ENCODE data around the gene TCL1B. TPM values are rescaled to one million over a fixed set of nuclear protein-coding genes. Genes with fewer than 3 reads are reported as not detected.

TCL1B gene
- total RNA-seq, 2 donors from 2014 or later = not detected

DNA sequence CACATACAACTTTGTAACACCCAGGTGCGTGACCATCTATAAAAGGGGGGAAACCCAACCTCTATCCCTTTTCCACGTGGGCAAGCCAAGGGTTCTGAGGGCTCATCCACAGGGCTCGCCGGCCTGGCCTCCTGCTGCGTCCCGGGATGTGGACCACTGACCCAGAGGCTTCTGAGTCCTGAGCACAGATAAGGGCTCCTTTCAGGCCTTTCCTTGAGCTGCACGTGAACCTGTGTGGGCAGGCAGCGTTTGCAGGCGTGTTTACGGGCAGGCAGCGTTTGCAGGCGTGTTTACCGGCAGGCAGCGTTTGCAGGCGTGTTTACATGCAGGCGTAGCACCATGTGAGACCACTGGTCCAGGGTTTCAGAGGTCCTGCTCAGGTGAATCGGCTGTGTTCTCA is 23.9 kb downstream of the TCL1B start:
- Histone ChIP-seq H3K27ac (no peak overlapping the region), H3K36me3 (replicated peaks in 1 of 2; ENCODE audit: insufficient read depth in 1 of 2, low read depth in 2 of 2) (no peaks in the 10 kb centered on the region), H3K4me3 (no peak overlapping the region), H3K27me3 (no peaks in the 10 kb centered on the region), H3K9me3 (no peaks in the 10 kb centered on the region), H3K4me1 (no peaks in the 10 kb centered on the region)
- WGBS, 2 donors = 87 to 88% methylated on average over 11 to 17 of the region's 17 CpGs
- intact Hi-C loops (cut with DNase I) = no loop called here
- DNase-seq (no peak), ATAC-seq (no peak)
- TF ChIP-seq POLR2A (IDR thresholded peaks at IDR 0.05) = no peak

DNA sequence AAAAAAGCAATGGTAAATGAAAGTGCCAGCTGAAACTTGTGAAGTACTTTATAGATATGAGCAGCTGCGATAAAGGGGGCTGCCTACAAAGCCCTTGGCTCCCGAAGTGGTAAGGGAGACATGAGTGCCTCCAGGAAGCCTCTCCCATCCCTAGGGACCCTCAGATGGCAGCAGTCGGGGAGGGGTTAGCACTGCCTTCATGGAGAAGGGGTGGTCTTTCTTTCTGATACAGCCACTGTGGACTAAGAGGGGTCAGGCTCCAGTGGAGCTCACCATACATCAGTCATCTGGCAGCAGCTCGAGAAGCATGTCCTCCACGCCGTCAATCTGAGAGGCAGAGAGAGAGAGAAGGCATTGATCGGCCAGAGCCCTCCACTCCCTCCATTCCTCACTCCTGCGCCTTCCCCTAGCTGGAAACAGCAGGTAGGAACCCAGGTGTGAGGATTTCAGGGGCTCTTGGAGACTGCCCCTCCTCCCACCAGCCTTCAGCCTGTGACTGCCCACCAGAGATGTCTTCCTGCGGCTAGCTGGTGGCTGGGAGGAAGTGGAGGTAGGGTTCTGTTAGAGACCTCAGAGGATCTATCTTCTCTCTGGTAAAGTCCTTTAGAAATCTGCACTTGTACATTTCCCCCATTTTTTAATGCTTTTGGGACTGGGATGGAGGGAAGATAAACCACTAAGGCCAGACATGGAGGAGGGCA is 25.4 kb downstream of the TCL1B start:
- TF ChIP-seq, protein P1, sequence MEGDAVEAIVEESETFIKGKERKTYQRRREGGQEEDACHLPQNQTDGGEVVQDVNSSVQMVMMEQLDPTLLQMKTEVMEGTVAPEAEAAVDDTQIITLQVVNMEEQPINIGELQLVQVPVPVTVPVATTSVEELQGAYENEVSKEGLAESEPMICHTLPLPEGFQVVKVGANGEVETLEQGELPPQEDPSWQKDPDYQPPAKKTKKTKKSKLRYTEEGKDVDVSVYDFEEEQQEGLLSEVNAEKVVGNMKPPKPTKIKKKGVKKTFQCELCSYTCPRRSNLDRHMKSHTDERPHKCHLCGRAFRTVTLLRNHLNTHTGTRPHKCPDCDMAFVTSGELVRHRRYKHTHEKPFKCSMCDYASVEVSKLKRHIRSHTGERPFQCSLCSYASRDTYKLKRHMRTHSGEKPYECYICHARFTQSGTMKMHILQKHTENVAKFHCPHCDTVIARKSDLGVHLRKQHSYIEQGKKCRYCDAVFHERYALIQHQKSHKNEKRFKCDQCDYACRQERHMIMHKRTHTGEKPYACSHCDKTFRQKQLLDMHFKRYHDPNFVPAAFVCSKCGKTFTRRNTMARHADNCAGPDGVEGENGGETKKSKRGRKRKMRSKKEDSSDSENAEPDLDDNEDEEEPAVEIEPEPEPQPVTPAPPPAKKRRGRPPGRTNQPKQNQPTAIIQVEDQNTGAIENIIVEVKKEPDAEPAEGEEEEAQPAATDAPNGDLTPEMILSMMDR (IDR thresholded peaks at IDR 0.05) = no peak
- no peak for TF ChIP-seq POLR2A (IDR thresholded peaks at IDR 0.05)
- H3K9me3 ChIP-seq = no peaks in the 10 kb centered on the region
- no peak overlapping the region for H3K27ac ChIP-seq
- no peaks in the 10 kb centered on the region for H3K27me3 ChIP-seq
- intact Hi-C loops (cut with DNase I) = no loop called here
- H3K4me1 ChIP-seq = no peaks in the 10 kb centered on the region
- no peaks in the 10 kb centered on the region for H3K36me3 ChIP-seq (replicated peaks in 1 of 2; ENCODE audit: insufficient read depth in 1 of 2, low read depth in 2 of 2)
- no peak overlapping the region for H3K4me3 ChIP-seq
- 65 to 77% methylated on average over 9 of the region's 9 CpGs for WGBS, 2 donors
- ATAC-seq (no peak), DNase-seq (no peak)

DNA sequence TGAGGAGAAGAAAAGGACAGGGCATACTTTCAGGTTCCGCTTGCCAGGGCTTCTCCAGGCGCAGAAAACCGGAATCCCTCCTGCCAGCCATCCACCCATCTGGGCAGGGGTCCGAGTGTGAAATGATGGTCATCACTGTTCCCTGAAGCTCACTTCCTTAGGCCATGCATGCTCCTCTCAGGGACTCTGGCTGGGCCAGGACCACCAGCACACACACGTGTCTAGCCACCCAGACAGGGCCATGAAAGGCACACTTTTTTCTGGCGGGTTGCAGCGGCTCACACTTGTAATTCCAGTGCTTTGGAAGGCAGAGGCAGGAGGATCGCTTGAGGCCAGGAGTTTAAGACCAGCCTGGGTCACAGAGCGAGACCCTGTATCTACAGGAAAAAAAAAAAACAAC is 26.2 kb downstream of the TCL1B start:
- Histone ChIP-seq H3K4me1 (no peaks in the 10 kb centered on the region), H3K9me3 (no peaks in the 10 kb centered on the region), H3K36me3 (replicated peaks in 1 of 2; ENCODE audit: insufficient read depth in 1 of 2, low read depth in 2 of 2) (no peaks in the 10 kb centered on the region), H3K4me3 (no peak overlapping the region), H3K27me3 (no peaks in the 10 kb centered on the region), H3K27ac (no peak overlapping the region)
- no peak for ATAC-seq
- DNase-seq = no peak
- intact Hi-C loops (cut with DNase I) = no loop called here
- no peak for TF ChIP-seq POLR2A (IDR thresholded peaks at IDR 0.05)
- TF ChIP-seq, protein P1 (IDR thresholded peaks at IDR 0.05) = no peak
- WGBS, 2 donors = 87 to 93% methylated on average over 9 of the region's 9 CpGs

DNA sequence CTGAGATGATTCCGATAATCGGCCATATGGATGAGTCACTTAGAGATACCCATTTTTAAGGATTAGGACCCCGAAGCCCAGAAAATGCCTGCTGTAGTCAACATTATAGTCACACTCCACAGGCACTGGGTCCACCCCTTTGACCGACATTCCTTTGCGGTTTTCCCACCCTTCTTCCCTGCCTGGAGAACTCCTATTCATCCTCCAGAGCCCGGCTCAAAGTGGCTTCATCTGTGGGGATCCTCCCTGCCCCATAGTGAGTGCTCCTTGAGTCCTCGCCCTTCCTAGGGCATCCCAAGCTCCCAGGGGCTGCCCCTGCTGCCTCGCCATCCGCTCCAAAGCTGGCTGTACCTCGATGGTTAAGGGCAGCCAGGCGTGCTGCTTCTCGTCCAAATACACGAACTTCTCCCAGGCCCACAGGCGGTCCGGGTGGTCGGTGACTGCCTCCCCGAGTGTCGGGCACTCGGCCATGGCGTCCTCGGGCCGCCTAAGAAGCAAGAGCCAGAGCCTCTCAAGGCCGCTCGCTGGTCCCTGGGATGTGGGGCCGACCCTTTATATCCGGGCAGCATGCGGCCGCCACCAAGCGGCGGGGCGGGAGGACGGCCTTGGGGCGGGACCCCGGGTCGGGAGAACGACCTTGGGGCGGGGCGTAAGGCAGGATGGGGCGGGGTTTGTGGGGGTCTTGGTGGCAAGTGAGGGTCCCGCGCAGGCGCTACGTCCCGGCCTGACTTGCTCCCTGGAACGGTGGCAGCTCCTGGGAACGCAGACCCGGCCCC is 27.6 kb downstream of the TCL1B start, which contains the start of gene TCL1A:
TCL1A (minus strand) TSS at position 530 of the 776 bp plus-strand sequence; CDS start at position 471, 59 bp downstream.
- Histone ChIP-seq H3K36me3 (replicated peaks in 1 of 2; ENCODE audit: insufficient read depth in 1 of 2, low read depth in 2 of 2) (no peaks in the 10 kb centered on the region), H3K27ac (no peak within 1 kb of the TSS), H3K4me3 (no peak within 1 kb of the TSS), H3K9me3 (no peaks in the 10 kb centered on the region), H3K4me1 (no peaks in the 10 kb centered on the region), H3K27me3 (no peaks in the 10 kb centered on the region)
- ATAC-seq (no peak), DNase-seq (no peak)
- 54 to 95% methylated on average over 7 to 39 of the region's 47 CpGs for WGBS, 2 donors
- TF ChIP-seq, protein P1 (IDR thresholded peaks at IDR 0.05) = no peak
- no peak for TF ChIP-seq POLR2A (IDR thresholded peaks at IDR 0.05)
- intact Hi-C loops (cut with DNase I) = no loop called here

DNA sequence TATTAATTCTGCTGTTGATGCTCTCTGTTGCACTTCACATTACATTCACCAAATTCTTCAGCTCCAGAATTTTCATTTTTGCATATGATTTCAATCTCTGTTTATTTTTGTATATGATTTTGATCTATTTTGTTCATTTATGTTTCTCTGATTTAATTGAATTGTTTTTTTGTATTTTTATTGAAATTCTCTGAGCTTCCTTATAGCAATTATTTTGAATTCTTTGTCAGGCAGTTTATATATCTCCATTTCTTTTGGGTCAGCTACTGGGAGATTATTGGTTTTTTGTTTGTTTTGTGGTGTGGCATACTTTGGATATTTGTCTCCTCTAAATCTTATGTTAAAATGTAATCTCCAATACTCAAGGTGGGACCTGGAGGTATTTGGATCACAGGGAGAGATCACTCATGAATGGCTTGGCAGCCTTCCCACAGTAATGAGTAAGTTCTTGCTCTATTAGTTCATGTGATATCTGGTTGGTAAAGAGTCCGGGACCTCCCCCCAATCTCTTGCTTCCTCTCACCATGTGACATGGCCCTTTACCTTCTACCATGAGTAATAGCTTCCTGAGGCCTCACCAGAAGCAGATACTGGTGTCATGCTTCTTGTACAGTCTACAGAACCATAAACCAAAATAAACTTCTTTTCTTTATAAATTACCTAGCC is 36.4 kb downstream of the TCL1B start:
- ATAC-seq = no peak
- Histone ChIP-seq H3K4me1 (peaks cover 10% of the 10 kb centered on the region), H3K4me3 (no peak overlapping the region), H3K27ac (no peak overlapping the region), H3K9me3 (peaks cover 0 to 4% (median 0%) of the 10 kb centered on the region in 3 donors), H3K36me3 (replicated peaks in 1 of 2; ENCODE audit: insufficient read depth in 1 of 2, low read depth in 2 of 2) (no peaks in the 10 kb centered on the region), H3K27me3 (no peaks in the 10 kb centered on the region)
- no peak for TF ChIP-seq POLR2A (IDR thresholded peaks at IDR 0.05)
- TF ChIP-seq, protein P1 (IDR thresholded peaks at IDR 0.05) = no peak
- intact Hi-C loops (cut with DNase I) = no loop called here
- no peak for DNase-seq
- 62 to 71% methylated on average over 1 of the region's 1 CpG for WGBS, 2 donors

Measured in body of pancreas (tissue), 4 donors.